Neural progenitor cell (in vitro differentiated cells): ENCODE data around the gene DHRS9.

Experiments
- EZH2phosphoT487 ChIP-seq: fragments of 200-600 bp; sonication (generic); IDR thresholded peaks from 2 replicates; pipeline ENCODE4 v1.6.1; 2017; ENCODE audit warnings: antibody characterized with exemption
- TF ChIP-seq, protein P1 (sequence below): fragments of 200-600 bp; sonication (generic); IDR thresholded peaks from 2 replicates; pipeline ENCODE4 v1.5.1; 2017; ENCODE audit warnings: antibody characterized with exemption, mild to moderate bottlenecking

DNA sequence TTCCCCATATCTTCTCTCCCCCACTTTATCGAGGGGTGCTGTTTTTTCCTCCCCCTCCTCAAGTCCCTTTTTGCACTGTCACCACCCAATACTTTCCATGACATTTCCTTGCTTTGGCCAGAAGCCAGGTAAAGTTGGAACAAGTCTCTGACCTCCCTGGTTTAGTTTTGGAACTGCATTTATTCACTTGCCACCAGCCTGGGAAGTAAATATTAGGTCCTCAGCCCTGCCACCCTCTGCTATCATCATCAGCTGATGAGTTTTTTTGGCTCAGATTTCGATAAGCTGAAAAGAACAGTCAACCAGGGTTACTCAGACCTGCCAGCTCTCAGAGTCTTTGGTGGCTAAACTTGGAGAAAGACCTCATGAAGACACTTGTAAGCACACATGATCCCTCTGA is 47.0 kb downstream of the DHRS9 start:
- TF ChIP-seq, protein P1, sequence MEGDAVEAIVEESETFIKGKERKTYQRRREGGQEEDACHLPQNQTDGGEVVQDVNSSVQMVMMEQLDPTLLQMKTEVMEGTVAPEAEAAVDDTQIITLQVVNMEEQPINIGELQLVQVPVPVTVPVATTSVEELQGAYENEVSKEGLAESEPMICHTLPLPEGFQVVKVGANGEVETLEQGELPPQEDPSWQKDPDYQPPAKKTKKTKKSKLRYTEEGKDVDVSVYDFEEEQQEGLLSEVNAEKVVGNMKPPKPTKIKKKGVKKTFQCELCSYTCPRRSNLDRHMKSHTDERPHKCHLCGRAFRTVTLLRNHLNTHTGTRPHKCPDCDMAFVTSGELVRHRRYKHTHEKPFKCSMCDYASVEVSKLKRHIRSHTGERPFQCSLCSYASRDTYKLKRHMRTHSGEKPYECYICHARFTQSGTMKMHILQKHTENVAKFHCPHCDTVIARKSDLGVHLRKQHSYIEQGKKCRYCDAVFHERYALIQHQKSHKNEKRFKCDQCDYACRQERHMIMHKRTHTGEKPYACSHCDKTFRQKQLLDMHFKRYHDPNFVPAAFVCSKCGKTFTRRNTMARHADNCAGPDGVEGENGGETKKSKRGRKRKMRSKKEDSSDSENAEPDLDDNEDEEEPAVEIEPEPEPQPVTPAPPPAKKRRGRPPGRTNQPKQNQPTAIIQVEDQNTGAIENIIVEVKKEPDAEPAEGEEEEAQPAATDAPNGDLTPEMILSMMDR: no peak
- no peak for TF ChIP-seq EZH2phosphoT487
